NCI-H1436 treated with DMSO at 0.1 percent for 48 hours (cell line): ENCODE results near the gene ACOT4.
A peak's percentile ranks its signal among the peaks of the same experiment; 100 is the strongest.
"Not testable (repeated sequence)": the region's sequence is repeated elsewhere in the genome, so short reads cannot be mapped to it uniquely, and the experiment has no call there.

ENCODE experiments used
- DNase-seq: peaks from one replicate; lab custom pipeline; 2025; lab: John Stamatoyannopoulos, UW

The ACOT4 gene

GRCh38 chr14:73633116-73634010 is 41.7 kb downstream of the ACOT4 start:
- DNase-seq: no peak

GRCh38 chr14:73634011-73634833 is 42.5 kb downstream of the ACOT4 start:
- no peak for DNase-seq

- DNase-seq: not testable (repeated sequence)
Measured at GRCh38 chr14:73636355-73636754, 44.7 kb downstream of the ACOT4 start.

GRCh38 chr14:73637830-73638229 is 46.2 kb downstream of the ACOT4 start:
- DNase-seq: no peak

- DNase-seq: no peak
Measured at GRCh38 chr14:73640796-73641365, 49.2 kb downstream of the ACOT4 start.

- DNase-seq: peak; percentile 64
Measured at GRCh38 chr14:73644531-73645247, 53.0 kb downstream of the ACOT4 start, which contains the start of gene DNAL1. DNAL1 (plus strand) TSS chr14:73644986; CDS start chr14:73645040, 54 bp downstream.

- DNase-seq: no peak
Measured at GRCh38 chr14:73645248-73645610, 53.6 kb downstream of the ACOT4 start.
